Measurements from ENCODE around the gene PEAK3. TPM values are rescaled to one million over a fixed set of nuclear protein-coding genes. Genes with fewer than 3 reads are reported as not detected.

PEAK3 gene
- total RNA-seq, 1 donor = under 0.01 TPM

- no peak for TF ChIP-seq CTCF (IDR thresholded peaks at IDR 0.05; ENCODE audit: insufficient read depth, low read depth, low read length)
- no peak for DNase-seq (ENCODE audit: low read depth)
- H3K4me3 ChIP-seq (ENCODE audit: low read depth, low read length) = no peak overlapping the region
Observed at GRCh38 chr19:2320939-2321338, 39.0 kb upstream of the PEAK3 start.

GRCh38 chr19:2320049-2320448 lies 38.1 kb upstream of the PEAK3 start:
- no peak for TF ChIP-seq CTCF (IDR thresholded peaks at IDR 0.05; ENCODE audit: insufficient read depth, low read depth, low read length)
- no peak overlapping the region for H3K4me3 ChIP-seq (ENCODE audit: low read depth, low read length)
- no peak for DNase-seq (ENCODE audit: low read depth)

DNA sequence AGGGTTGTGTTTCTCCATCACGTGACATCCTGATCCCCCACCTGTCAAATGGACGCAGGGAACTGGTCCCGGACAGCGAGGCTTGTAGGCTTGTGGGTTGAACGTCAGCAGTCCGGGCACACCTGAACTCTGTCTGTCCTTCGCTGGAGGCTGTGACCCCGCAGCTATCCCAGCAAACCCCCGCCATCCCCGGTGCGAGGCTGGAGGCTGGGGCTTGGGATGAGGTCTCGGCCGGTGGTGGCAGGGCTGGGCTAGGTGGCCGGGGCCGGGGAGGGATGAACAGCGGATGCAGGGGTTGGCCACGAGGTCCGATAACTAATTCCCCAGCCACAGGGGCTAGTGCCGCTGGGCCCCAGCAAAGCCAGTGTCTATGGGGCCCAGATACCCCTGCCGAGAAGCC lies 37.6 kb upstream of the PEAK3 start:
- no peak for DNase-seq (ENCODE audit: low read depth)
- no peak overlapping the region for H3K4me3 ChIP-seq (ENCODE audit: low read depth, low read length)
- TF ChIP-seq CTCF (IDR thresholded peaks at IDR 0.05; ENCODE audit: insufficient read depth, low read depth, low read length) = no peak

DNA sequence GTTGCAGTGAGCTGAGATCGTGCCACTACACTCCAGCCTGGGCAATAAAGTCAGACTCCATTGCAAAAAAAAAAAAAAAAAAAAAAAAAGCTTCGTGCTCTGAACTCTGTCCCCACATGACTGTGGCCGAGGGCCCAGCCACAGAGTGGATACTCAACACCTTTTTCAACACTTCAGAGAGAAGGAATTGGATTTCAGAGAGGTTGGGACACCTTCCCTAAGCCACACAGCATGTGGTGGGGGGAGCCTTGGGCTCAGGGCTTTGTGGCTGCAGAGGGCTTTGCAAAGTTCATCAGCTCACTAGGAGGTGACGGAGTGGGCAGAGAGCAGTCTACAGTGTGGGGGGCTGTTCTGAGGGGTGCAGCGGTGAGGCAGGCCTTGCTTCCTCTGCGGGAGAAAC lies 36.9 kb upstream of the PEAK3 start:
- TF ChIP-seq CTCF (IDR thresholded peaks at IDR 0.05; ENCODE audit: insufficient read depth, low read depth, low read length) = no peak
- no peak overlapping the region for H3K4me3 ChIP-seq (ENCODE audit: low read depth, low read length)
- DNase-seq (ENCODE audit: low read depth) = no peak

DNA sequence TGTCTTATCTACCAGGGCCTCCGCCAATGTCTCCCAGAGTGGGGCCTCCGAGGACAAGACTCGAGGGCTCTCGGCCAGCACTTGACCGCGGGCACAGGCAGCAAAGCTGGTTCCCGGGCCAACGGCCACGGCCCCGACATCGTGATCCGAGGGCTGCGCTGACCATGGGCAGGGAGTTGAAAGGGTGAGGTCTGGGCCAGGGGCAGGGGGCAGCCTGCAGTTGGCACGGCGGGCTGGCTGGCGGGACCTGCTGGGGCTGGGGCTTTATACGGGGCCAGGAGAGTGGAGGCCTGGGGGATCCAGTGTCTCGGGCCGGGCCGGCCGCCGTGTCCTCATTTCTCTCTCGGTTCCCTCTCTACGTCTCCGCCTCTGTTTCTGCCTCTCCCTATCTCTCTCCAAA lies 35.8 kb upstream of the PEAK3 start:
- DNase-seq (ENCODE audit: low read depth) = no peak
- TF ChIP-seq CTCF (IDR thresholded peaks at IDR 0.05; ENCODE audit: insufficient read depth, low read depth, low read length) = no peak
- no peak overlapping the region for H3K4me3 ChIP-seq (ENCODE audit: low read depth, low read length)

DNA sequence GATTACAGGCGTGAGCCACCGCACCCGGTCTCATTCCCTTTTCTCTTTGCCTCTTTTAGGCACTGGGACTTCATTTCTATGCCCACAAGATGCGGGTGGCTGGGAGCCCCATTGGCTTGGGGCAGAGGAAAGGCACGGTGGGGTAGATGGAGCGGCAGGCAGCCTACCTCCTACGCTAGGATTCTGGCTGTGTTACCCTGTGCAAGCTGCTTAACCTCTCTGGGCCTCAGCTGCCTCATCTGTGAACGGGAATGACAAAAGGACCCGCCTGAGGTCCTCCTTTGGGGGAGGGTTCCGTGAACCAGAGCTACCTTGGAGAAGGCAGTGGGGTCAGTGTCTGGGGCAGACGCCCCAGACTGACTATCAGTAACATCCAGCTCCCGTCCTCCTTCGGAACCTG lies 35.3 kb upstream of the PEAK3 start:
- no peak for TF ChIP-seq CTCF (IDR thresholded peaks at IDR 0.05; ENCODE audit: insufficient read depth, low read depth, low read length)
- no peak for DNase-seq (ENCODE audit: low read depth)

DNA sequence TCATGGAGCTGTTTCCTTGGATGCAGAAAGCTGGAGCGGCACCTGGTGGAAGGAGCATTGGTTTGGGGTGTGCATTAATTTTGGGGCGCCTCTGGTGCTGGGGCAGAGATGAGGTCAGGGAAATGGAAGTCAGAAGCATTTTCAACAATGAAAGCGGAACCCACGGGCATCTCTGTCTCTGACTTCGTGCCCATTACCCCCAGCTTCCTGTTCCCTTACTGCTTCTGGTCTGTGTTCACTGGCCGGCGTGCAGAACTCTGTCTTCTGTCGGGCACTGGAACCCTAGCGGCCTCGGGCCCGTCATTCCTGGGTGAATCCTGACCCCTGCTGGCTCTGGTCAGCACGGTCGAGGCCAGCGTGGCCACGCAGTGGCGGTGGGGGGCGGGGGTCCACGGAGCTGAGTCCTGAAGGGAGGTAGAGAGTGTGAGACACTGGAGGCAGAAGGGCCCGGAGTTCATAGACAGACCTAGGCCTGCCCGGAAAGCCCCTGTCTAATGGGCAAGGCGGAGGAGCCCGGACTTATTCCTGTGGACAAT lies 33.9 kb upstream of the PEAK3 start:
- no peak overlapping the region for H3K4me3 ChIP-seq (ENCODE audit: low read depth, low read length)
- DNase-seq (ENCODE audit: low read depth) = peak; percentile 68
- TF ChIP-seq CTCF (IDR thresholded peaks at IDR 0.05; ENCODE audit: insufficient read depth, low read depth, low read length) = peak; percentile 79

More for the DNA sequence above, 35.3 kb upstream of the PEAK3 start:
- no peak overlapping the region for H3K4me3 ChIP-seq (ENCODE audit: low read depth, low read length)
